Measurements from ENCODE around the gene FOXC1. TPM values are rescaled to one million over a fixed set of nuclear protein-coding genes. Genes with fewer than 3 reads are reported as not detected.

The FOXC1 gene
- total and polyA plus RNA-seq, 2 experiments from 2014 or later = 3.3 to 11.1 TPM

GRCh38 chr6:1585669-1586049, 24.1 kb upstream of the FOXC1 start:
- no peak for DNase-seq
- Histone ChIP-seq H3K4me3 (no peak overlapping the region), H3K79me2 (ENCODE audit: insufficient read depth) (no peaks in the 10 kb centered on the region), H3K4me1 (ENCODE audit: insufficient read depth) (no peaks in the 10 kb centered on the region), H3K27ac (no peak overlapping the region), H3F3A (ENCODE audit: insufficient read depth) (no peaks in the 10 kb centered on the region), H3K4me2 (ENCODE audit: unreplicated experiment) (no peak overlapping the region), H3K9me3 (ENCODE audit: low read depth) (no peaks in the 10 kb centered on the region), H3K9me2 (ENCODE audit: insufficient read depth) (no peaks in the 10 kb centered on the region), H3K27me3 (replicated peaks; ENCODE audit: insufficient read depth) (peaks cover 40% of the 10 kb centered on the region), H3K36me3 (ENCODE audit: low read depth) (no peaks in the 10 kb centered on the region), H4K20me1 (ENCODE audit: insufficient read depth) (no peaks in the 10 kb centered on the region), H3K9ac (no peak overlapping the region), H2AFZ (no peak overlapping the region)
- 62 to 66% methylated on average over 11 to 12 of the region's 12 CpGs for WGBS, 2 experiments (ENCODE audit: low coverage in 1 of 2, low lambda C conversion rate in 2 of 2, missing lambda C conversion rate in 2 of 2)
- in situ Hi-C loops (cut with MboI) = loop anchor here (25.0 kb wide), 1 partner anchor 1052 kb away; no protein-coding TSS in a partner anchor
- TF ChIP-seq EZH2 (IDR thresholded peaks at IDR 0.05; ENCODE audit: insufficient read depth, poor library complexity, severe bottlenecking) = no peak
- no peak for TF ChIP-seq EZH2phosphoT487 (IDR thresholded peaks at IDR 0.05; ENCODE audit: insufficient read depth, low read depth)

GRCh38 chr6:1586256-1586655, 23.5 kb upstream of the FOXC1 start:
- in situ Hi-C loops (cut with MboI) = loop anchor here (25.0 kb wide), 1 partner anchor 1051 kb away; no protein-coding TSS in a partner anchor
- 69 to 75% methylated on average over 6 to 7 of the region's 7 CpGs for WGBS, 2 experiments (ENCODE audit: low coverage in 1 of 2, low lambda C conversion rate in 2 of 2, missing lambda C conversion rate in 2 of 2)
- Histone ChIP-seq H3F3A (ENCODE audit: insufficient read depth) (no peaks in the 10 kb centered on the region), H3K4me3 (no peak overlapping the region), H3K9ac (no peak overlapping the region), H2AFZ (no peak overlapping the region), H3K27ac (no peak overlapping the region), H3K27me3 (replicated peaks; ENCODE audit: insufficient read depth) (peaks cover 46% of the 10 kb centered on the region), H3K4me2 (ENCODE audit: unreplicated experiment) (no peak overlapping the region), H3K9me2 (ENCODE audit: insufficient read depth) (no peaks in the 10 kb centered on the region), H3K79me2 (ENCODE audit: insufficient read depth) (no peaks in the 10 kb centered on the region), H4K20me1 (ENCODE audit: insufficient read depth) (no peaks in the 10 kb centered on the region), H3K36me3 (ENCODE audit: low read depth) (no peaks in the 10 kb centered on the region), H3K9me3 (ENCODE audit: low read depth) (no peaks in the 10 kb centered on the region), H3K4me1 (ENCODE audit: insufficient read depth) (no peaks in the 10 kb centered on the region)
- no peak for TF ChIP-seq EZH2 (IDR thresholded peaks at IDR 0.05; ENCODE audit: insufficient read depth, poor library complexity, severe bottlenecking)
- TF ChIP-seq EZH2phosphoT487 (IDR thresholded peaks at IDR 0.05; ENCODE audit: insufficient read depth, low read depth) = no peak
- no peak for DNase-seq

GRCh38 chr6:1586861-1587450, 22.8 kb upstream of the FOXC1 start:
- TF ChIP-seq EZH2 (IDR thresholded peaks at IDR 0.05; ENCODE audit: insufficient read depth, poor library complexity, severe bottlenecking) = no peak
- TF ChIP-seq EZH2phosphoT487 (IDR thresholded peaks at IDR 0.05; ENCODE audit: insufficient read depth, low read depth) = no peak
- Histone ChIP-seq H3K27ac (no peak overlapping the region), H3K4me3 (no peak overlapping the region), H2AFZ (no peak overlapping the region), H3K79me2 (ENCODE audit: insufficient read depth) (no peaks in the 10 kb centered on the region), H3K4me2 (ENCODE audit: unreplicated experiment) (no peak overlapping the region), H3K4me1 (ENCODE audit: insufficient read depth) (no peaks in the 10 kb centered on the region), H3K27me3 (replicated peaks; ENCODE audit: insufficient read depth) (peaks cover 52% of the 10 kb centered on the region), H3K9ac (no peak overlapping the region), H3F3A (ENCODE audit: insufficient read depth) (no peaks in the 10 kb centered on the region), H3K9me2 (ENCODE audit: insufficient read depth) (no peaks in the 10 kb centered on the region), H4K20me1 (ENCODE audit: insufficient read depth) (no peaks in the 10 kb centered on the region), H3K9me3 (ENCODE audit: low read depth) (no peaks in the 10 kb centered on the region), H3K36me3 (ENCODE audit: low read depth) (no peaks in the 10 kb centered on the region)
- in situ Hi-C loops (cut with MboI) = loop anchor here (25.0 kb wide), 1 partner anchor 1050 kb away; no protein-coding TSS in a partner anchor
- 65 to 81% methylated on average over 5 of the region's 5 CpGs for WGBS, 2 experiments (ENCODE audit: low coverage in 1 of 2, low lambda C conversion rate in 2 of 2, missing lambda C conversion rate in 2 of 2)
- DNase-seq = no peak

GRCh38 chr6:1587546-1587945, 22.2 kb upstream of the FOXC1 start:
- no peak for TF ChIP-seq EZH2phosphoT487 (IDR thresholded peaks at IDR 0.05; ENCODE audit: insufficient read depth, low read depth)
- no peak for TF ChIP-seq EZH2 (IDR thresholded peaks at IDR 0.05; ENCODE audit: insufficient read depth, poor library complexity, severe bottlenecking)
- in situ Hi-C loops (cut with MboI) = loop anchor here (25.0 kb wide), 1 partner anchor 1050 kb away; no protein-coding TSS in a partner anchor
- H3K27me3 ChIP-seq (replicated peaks; ENCODE audit: insufficient read depth) = peaks cover 52% of the 10 kb centered on the region
- no peaks in the 10 kb centered on the region for H3K4me1 ChIP-seq (ENCODE audit: insufficient read depth)
- H3K9me3 ChIP-seq (ENCODE audit: low read depth) = no peaks in the 10 kb centered on the region
- no peaks in the 10 kb centered on the region for H3K79me2 ChIP-seq (ENCODE audit: insufficient read depth)
- H3K4me2 ChIP-seq (ENCODE audit: unreplicated experiment) = no peak overlapping the region
- no peak overlapping the region for H2AFZ ChIP-seq
- WGBS, 2 experiments (ENCODE audit: low coverage in 1 of 2, low lambda C conversion rate in 2 of 2, missing lambda C conversion rate in 2 of 2) = 69 to 79% methylated on average over 7 of the region's 7 CpGs
- no peaks in the 10 kb centered on the region for H3K36me3 ChIP-seq (ENCODE audit: low read depth)
- DNase-seq = no peak
- no peaks in the 10 kb centered on the region for H3F3A ChIP-seq (ENCODE audit: insufficient read depth)
- no peak overlapping the region for H3K4me3 ChIP-seq
- H3K9ac ChIP-seq = no peak overlapping the region
- H4K20me1 ChIP-seq (ENCODE audit: insufficient read depth) = no peaks in the 10 kb centered on the region
- H3K9me2 ChIP-seq (ENCODE audit: insufficient read depth) = no peaks in the 10 kb centered on the region
- H3K27ac ChIP-seq = no peak overlapping the region
